ENCODE results near the gene FGFRL1. TPM values are rescaled to one million over a fixed set of nuclear protein-coding genes. Genes with fewer than 3 reads are reported as not detected.

Gene FGFRL1
- total RNA-seq, 2 experiments from 2014 or later = 10.5 to 10.6 TPM

DNA sequence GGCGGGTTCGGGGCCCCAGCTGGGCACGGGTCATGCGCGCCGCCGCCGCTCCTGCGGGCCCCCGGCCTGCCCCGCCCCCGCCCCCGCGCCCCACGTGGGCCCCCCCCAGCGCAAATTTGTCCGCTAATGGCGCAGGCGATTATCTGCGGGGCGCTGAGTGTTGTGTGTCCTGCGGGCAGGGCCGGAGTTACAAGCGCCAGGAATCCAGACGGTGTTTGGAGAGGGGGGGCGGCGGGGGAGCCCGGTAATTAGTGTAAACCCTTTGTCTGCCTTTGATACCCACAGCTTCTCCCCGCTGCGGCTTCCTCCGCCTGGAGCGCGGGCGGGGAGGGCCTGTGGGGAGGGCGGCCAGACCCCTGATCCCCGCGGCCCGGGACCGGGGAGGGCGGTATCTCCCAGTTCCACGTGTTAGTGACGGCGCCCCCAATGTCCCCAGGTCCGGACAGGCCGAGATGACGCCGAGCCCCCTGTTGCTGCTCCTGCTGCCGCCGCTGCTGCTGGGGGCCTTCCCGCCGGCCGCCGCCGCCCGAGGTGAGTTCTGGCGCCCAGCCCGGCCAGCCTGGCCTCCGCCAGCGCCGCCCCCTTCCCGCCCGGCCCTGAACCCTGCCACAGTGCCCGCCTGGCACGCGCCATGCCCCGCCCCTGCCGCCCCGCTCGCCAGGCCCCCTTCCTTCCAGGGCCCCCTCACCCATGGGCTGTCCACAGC lies 761 bp downstream of the FGFRL1 start:
- POLR2A ChIA-PET = no interaction called here
- no peaks in the 10 kb centered on the region for H3K9me3 Mint-ChIP-seq
- CTCF ChIA-PET = no interaction called here
- H3K27me3 Mint-ChIP-seq = peaks cover 18% of the 10 kb centered on the region
- peak; percentile 31 for DNase-seq
- no peak overlapping the region for H3K27ac Mint-ChIP-seq
- peak overlapping the region; percentile 70 for H3K4me3 Mint-ChIP-seq
- H3K4me1 Mint-ChIP-seq = peaks cover 20% of the 10 kb centered on the region
- H3K36me3 Mint-ChIP-seq (ENCODE audit: low read depth) = peaks cover 1% of the 10 kb centered on the region

DNA sequence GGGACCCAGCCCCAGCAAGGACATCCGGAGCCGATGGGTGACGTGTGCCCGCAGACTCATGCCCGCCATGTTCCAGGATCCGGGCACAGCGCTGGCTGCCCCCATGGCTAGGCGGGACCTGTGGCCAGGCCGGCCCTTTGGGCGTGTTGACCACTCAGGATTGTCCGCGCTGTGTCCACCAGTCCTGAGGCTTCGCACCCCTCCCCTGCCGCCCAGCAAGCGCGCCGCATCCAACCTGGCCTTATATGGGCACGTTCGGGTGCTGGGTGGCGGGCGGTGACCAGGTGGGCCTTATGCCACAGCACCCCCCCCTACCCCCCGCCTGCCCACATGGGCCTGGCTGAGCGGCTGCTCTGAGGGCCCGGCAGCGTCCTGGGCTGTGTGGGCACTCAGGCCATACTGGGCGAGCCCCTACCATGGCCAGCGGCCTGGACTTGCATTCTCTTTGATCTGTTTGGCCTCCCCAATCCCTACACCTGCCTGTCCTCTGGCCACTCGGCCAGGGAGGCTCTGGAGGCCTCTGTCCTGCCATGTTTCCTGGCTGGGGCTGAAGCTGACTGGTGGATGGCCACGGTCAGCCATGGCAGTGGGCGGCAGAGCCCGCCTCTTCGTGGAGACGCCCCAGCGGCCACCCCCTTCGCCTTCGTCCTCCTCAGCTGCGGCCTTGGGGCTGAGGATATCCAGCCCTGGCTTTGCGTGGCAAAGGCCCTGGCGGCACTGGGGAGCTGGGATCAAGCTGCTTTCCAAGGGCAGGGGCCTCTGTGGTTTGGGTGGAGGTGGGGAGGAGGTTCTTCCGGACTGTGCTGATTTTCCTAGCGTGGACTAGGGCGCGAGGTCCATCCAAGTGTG lies 2.0 kb downstream of the FGFRL1 start:
- no peak for DNase-seq
- H3K27ac Mint-ChIP-seq = no peak overlapping the region
- peaks cover 7% of the 10 kb centered on the region for H3K27me3 Mint-ChIP-seq
- no peaks in the 10 kb centered on the region for H3K9me3 Mint-ChIP-seq
- H3K4me3 Mint-ChIP-seq = no peak overlapping the region
- ChIA-PET POLR2A (interaction anchor here (0.5 to 0.6 kb wide), 2 partner anchors 881 to 1544 kb away, joined by 4 read pairs; no protein-coding TSS in a partner anchor), CTCF (no interaction called here)
- peaks cover 1% of the 10 kb centered on the region for H3K36me3 Mint-ChIP-seq (ENCODE audit: low read depth)
- H3K4me1 Mint-ChIP-seq = peaks cover 20% of the 10 kb centered on the region

DNA sequence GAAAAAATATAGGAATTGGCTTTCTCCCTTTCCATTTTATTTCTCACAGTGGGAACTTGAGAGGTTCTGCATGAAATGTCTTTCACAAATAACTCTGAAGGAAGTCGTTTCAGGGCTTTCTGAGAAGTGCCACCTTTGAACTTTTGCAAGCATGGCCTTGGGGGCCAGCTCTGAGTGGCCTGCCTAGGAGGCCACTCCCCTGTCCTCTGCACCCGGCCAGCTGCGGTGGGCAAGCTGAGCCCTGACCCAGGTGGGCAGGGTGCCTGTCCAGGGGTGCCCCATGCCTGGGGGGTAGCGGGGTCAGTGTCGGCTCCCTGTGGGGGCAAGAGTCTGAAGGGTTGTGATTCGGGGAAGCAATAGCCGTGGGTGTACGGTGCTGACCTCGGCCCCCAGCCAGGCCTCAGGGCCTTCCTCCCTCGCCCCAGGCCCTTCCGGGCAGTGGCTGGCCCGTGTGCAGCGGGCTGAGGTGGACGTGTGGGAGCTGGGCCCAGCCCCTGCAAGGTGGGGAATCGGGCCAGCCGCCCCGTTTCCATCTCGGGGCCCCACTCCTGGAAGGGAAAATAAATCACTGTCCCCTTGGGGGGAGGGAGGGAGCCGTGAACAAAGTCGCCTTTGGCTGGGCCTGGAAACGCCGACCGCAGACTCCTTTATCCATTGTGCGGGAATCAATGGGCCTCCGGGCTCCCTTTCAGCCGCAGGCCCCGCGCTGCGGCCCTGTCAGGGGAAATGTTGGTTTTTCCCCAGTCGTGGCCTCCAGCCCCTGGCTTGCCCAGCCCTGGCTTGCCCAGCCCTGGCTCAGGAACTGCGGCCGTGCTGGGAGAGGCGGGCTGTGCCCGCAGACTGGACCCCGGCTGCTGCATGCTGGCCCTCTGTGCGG lies 3.1 kb downstream of the FGFRL1 start:
- Mint-ChIP-seq H3K9me3 (no peaks in the 10 kb centered on the region), H3K4me3 (no peak overlapping the region), H3K27ac (no peak overlapping the region), H3K27me3 (no peaks in the 10 kb centered on the region), H3K36me3 (ENCODE audit: low read depth) (no peaks in the 10 kb centered on the region), H3K4me1 (peaks cover 13% of the 10 kb centered on the region)
- CTCF ChIA-PET = no interaction called here
- POLR2A ChIA-PET = no interaction called here
- no peak for DNase-seq

DNA sequence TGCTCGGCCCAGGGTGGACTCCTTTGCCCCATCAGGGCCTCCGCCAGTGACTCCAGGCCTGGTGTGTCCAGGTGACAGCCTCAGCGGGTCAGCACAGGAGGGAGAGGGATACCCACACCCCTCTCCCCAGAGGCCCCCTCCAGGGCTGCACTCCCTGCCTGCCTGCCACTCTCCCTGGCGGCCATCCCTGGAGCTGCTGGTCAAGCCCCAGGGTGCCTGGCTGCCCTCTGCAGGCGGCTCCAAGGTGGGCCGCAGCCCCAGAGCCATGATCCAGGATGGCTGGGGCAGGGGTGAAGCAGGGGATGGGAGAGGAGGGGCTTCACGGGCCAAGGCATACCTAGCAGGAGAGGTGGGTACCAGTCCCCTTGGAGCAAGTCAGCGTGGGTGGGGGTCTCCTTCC lies 3.8 kb downstream of the FGFRL1 start:
- H3K4me3 Mint-ChIP-seq = no peak overlapping the region
- peaks cover 15% of the 10 kb centered on the region for H3K4me1 Mint-ChIP-seq
- CTCF ChIA-PET = no interaction called here
- no peaks in the 10 kb centered on the region for H3K27me3 Mint-ChIP-seq
- POLR2A ChIA-PET = no interaction called here
- no peaks in the 10 kb centered on the region for H3K36me3 Mint-ChIP-seq (ENCODE audit: low read depth)
- no peak overlapping the region for H3K27ac Mint-ChIP-seq
- H3K9me3 Mint-ChIP-seq = no peaks in the 10 kb centered on the region
- DNase-seq = no peak

DNA sequence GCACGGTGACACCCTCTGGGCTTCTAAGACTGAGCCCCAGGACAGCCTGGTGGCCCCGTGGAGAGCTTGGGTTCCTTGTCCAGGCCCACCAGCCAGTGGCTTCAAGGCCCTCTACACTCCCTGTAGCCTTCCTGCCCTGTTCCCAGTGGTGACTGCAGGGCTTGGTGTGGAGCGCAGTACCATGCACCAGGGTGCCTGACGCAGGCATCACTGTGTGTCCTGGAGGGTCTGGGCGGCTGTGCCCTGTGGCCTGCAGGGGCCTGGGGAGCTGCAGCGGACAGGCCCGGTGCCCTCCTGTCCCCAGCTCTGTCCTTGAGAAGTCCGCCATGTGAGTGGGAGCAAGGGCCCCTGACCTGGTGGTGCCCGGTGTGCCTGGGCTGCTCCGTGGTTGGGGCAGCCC lies 4.3 kb downstream of the FGFRL1 start:
- H3K9me3 Mint-ChIP-seq = no peaks in the 10 kb centered on the region
- H3K4me1 Mint-ChIP-seq = peaks cover 11% of the 10 kb centered on the region
- POLR2A ChIA-PET = no interaction called here
- no peaks in the 10 kb centered on the region for H3K36me3 Mint-ChIP-seq (ENCODE audit: low read depth)
- H3K27me3 Mint-ChIP-seq = no peaks in the 10 kb centered on the region
- CTCF ChIA-PET = no interaction called here
- DNase-seq = no peak
- no peak overlapping the region for H3K4me3 Mint-ChIP-seq
- H3K27ac Mint-ChIP-seq = no peak overlapping the region

DNA sequence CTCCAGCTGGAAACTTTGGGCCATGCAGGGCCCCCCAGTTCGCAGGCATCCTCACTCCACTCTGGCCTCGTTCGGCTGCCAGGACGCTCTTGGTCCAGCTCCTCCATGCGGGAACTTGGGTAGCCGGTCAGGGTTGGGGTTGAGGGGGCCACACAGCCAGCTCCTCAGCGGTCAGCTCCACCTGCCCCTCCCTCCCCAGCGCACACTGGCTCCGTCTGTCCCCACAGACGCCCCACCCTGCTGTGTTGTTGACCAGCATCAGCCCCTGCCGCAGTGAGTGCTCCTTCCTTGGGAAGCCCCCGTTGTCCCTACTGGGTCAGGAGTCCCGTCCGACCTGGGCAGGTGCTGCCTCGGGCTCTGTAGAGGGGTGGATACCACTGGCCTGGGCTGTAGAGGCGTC lies 5.8 kb downstream of the FGFRL1 start:
- peaks cover 10% of the 10 kb centered on the region for H3K4me1 Mint-ChIP-seq
- H3K27ac Mint-ChIP-seq = no peak overlapping the region
- no peak for DNase-seq
- no peak overlapping the region for H3K4me3 Mint-ChIP-seq
- no peaks in the 10 kb centered on the region for H3K36me3 Mint-ChIP-seq (ENCODE audit: low read depth)
- H3K27me3 Mint-ChIP-seq = no peaks in the 10 kb centered on the region
- ChIA-PET POLR2A (no interaction called here), CTCF (interaction anchor here (1.5 kb wide), 1 partner anchor 276 kb away, joined by 3 read pairs; no protein-coding TSS in a partner anchor)
- no peaks in the 10 kb centered on the region for H3K9me3 Mint-ChIP-seq

DNA sequence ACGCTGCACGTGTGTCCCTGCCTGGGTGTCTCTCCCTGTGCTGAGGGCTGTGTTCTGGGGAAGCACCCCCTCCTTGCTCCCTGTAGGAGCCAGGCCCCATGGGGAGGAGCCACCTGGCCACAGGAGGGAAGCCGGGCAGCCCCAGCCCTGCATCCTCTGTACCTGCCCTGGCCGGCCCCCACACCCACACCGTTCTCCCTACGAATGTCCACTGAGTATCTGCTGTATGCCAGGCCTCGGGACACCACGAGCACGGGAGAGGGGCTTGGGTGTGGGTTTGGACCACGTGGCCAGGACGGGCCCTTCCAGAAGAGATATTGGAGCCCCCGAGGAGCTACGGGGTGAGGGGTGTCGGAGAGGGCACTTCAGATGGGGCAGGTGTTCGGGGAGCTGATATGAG lies 6.3 kb downstream of the FGFRL1 start:
- peaks cover 10% of the 10 kb centered on the region for H3K4me1 Mint-ChIP-seq
- H3K27ac Mint-ChIP-seq = no peak overlapping the region
- H3K36me3 Mint-ChIP-seq (ENCODE audit: low read depth) = no peaks in the 10 kb centered on the region
- no peak for DNase-seq
- POLR2A ChIA-PET = no interaction called here
- no peak overlapping the region for H3K4me3 Mint-ChIP-seq
- H3K27me3 Mint-ChIP-seq = no peaks in the 10 kb centered on the region
- CTCF ChIA-PET = interaction anchor here (1.5 kb wide), 1 partner anchor 277 kb away, joined by 3 read pairs; no protein-coding TSS in a partner anchor
- no peaks in the 10 kb centered on the region for H3K9me3 Mint-ChIP-seq

DNA sequence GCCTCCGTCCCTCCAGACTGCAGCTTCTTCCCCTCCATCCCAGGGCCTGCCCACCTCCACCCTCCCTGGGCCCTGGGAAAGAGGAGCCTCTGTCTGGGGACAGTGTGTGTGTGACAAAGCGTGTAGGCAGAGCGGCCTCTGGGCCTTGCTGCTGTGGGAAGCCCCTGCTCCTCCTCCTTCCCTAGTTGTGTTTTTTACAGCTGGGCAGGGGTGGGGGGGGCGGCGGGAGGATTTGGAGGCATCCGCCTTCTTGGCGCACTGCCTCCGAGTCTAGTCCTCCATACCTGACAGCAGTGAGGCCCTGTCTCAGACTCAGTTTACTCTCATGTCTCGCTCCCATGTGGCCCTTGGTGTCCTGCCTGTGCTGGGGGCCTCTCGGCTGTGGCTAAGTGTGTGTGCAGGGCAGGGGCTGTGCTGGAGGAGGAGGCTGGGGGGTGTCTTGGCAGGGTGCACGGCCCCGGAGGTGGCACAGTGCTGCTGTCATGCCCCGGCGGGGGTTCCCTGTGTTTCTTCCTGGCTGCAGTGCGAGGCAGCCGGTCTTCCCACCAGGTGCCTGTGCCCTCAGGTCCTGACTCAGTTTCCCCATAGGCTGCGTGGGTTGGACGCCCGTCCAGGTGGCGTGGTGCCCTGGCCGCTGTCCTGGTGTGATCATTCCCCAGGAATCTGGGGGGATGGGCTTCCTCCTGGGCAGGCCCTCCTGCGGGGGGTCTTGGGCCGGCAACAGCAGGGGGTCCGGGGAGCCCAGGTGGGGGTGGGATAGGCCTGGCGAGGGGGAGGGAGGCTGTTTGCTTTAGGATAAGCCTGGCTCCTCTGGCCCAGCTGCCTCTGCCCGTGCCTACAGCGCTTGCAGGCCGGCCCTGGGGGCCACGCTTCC lies 7.0 kb downstream of the FGFRL1 start:
- Mint-ChIP-seq H3K36me3 (ENCODE audit: low read depth) (no peaks in the 10 kb centered on the region), H3K9me3 (no peaks in the 10 kb centered on the region), H3K27me3 (no peaks in the 10 kb centered on the region), H3K27ac (no peak overlapping the region), H3K4me3 (no peak overlapping the region), H3K4me1 (peaks cover 10% of the 10 kb centered on the region)
- DNase-seq = no peak
- POLR2A ChIA-PET = no interaction called here
- CTCF ChIA-PET = interaction anchor here (1.5 kb wide), 1 partner anchor 277 kb away, joined by 3 read pairs; no protein-coding TSS in a partner anchor

DNA sequence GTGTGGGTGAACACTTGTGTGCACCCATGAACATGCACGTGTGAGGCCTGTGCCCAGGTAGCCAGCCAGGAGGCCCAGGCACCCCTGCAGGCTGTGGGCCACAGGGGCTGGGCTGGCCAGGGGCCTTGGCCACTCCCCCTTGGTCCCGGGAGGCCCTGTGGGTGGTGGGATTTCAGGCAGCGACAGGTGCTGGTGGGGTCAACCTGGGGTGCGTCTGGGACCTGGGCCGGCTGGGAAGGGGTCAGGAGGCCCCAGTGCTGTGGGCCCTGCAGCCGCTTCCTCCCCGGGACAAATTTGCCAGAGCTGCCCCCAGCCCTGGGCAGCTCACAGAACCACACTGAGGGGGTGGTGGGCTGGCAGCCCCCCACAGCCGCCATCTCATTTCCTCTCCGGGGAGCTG lies 7.9 kb downstream of the FGFRL1 start:
- H3K4me3 Mint-ChIP-seq = no peak overlapping the region
- POLR2A ChIA-PET = no interaction called here
- H3K4me1 Mint-ChIP-seq = peaks cover 5% of the 10 kb centered on the region
- H3K27me3 Mint-ChIP-seq = no peaks in the 10 kb centered on the region
- no peaks in the 10 kb centered on the region for H3K36me3 Mint-ChIP-seq (ENCODE audit: low read depth)
- H3K9me3 Mint-ChIP-seq = no peaks in the 10 kb centered on the region
- no peak overlapping the region for H3K27ac Mint-ChIP-seq
- CTCF ChIA-PET = no interaction called here
- no peak for DNase-seq

DNA sequence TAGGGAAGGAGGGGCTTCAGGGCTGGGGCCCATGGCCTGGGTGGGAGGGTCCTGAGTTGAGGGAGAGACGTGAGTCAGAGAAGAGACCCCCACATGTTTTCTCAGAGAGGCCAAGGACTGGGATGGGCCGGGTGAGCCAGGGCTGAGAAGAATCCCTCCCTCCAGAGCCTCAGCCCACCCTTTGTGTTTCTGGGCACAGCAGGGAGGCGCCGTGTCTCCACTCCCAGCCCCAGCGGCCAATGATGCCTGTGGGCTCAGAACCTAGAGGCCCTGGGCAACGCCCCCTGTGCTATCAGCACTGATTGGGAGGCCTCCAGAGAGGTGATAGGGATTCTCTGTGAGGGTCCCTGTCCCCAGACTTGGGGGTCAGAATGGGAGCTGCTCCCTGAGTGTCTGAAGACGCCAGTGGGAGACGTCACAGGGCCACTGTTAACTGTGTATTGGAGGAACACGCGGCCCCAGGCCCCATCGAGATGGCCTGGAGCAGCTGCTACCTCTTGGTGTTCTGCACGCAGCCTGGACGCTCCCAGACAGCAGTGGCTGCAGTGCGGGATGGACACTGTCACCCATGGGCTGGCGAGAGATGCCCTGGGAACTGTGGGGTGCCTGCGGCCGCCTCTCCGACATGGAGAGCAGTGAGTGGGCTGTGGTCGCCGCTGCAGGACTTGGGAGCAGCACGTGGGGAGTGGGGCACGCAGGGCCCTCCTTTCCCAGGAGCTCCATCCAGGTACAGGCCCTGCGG lies 8.5 kb downstream of the FGFRL1 start:
- no peak overlapping the region for H3K27ac Mint-ChIP-seq
- no peaks in the 10 kb centered on the region for H3K9me3 Mint-ChIP-seq
- H3K27me3 Mint-ChIP-seq = no peaks in the 10 kb centered on the region
- H3K4me1 Mint-ChIP-seq = peaks cover 5% of the 10 kb centered on the region
- H3K36me3 Mint-ChIP-seq (ENCODE audit: low read depth) = no peaks in the 10 kb centered on the region
- H3K4me3 Mint-ChIP-seq = no peak overlapping the region
- POLR2A ChIA-PET = no interaction called here
- DNase-seq = no peak
- CTCF ChIA-PET = no interaction called here

DNA sequence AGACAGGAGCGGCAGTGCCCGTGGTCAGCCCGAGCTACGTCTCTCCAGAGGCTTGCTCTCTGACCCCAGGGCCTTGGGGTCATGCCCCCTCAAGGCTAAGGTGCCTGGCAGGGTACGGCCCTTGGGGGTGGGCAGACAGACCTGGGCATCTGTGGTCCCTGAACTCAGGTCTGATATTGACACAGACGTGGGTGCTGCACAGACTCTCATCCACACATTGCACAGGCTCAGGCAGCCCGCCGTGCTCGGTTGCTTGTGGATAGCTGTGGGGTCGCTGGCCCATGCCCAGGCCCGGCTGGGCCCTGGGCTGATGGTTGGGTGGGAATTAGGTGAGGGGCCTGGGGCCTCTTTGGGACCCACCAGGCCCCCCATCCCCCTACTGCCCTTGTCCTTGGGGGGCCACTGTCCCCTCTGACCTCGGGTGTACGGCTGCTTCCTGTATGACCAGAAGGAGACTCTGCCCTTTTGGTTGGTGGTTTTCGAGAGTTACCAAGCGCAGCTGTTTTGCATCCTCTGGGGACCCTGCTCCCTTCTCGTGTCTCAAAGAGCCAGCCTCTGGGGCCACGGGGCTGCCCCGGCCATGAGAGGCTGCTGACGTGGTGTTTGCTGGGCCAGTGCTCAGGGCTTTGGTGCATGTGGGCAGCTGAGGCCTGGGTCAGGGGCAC lies 10.1 kb downstream of the FGFRL1 start:
- H3K4me3 Mint-ChIP-seq = no peak overlapping the region

More for the DNA sequence above, 10.1 kb downstream of the FGFRL1 start:
- Mint-ChIP-seq H3K9me3 (no peaks in the 10 kb centered on the region), H3K27ac (no peak overlapping the region), H3K27me3 (no peaks in the 10 kb centered on the region), H3K36me3 (ENCODE audit: low read depth) (peaks cover 3% of the 10 kb centered on the region), H3K4me1 (peaks cover 12% of the 10 kb centered on the region)
- no peak for DNase-seq
- POLR2A ChIA-PET = no interaction called here
- CTCF ChIA-PET = no interaction called here
